ENCODE results near the gene C16orf46. TPM values are rescaled to one million over a fixed set of nuclear protein-coding genes. Genes with fewer than 3 reads are reported as not detected.

Gene C16orf46
- total and polyA plus RNA-seq, 10 donors = 0.24 to 1.1 (median 0.64) TPM; not detected in 4

DNA sequence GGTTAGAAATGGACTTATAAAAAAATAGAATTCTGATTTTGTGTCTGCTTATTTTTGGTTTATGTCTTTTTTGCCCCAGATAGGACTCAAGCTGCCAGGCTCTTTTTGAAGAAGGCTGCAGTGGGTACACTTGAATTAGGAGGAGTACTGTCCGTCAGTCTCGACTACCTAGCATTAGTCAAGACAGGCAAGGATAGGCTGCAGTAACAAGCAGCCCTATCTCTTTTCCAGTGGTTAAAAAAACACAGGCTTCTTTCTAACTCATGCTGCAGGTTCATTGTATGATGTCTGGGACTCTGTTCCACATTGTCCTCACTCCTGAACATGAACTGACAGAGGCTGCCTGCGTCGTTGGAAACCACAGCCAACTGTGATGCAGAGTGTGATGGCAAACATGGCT lies 8.0 kb downstream of the C16orf46 start:
- no peak for DNase-seq
- H3K4me3 ChIP-seq = no peak overlapping the region
- H3K27ac ChIP-seq = no peak overlapping the region
- 90 to 96% (median 94%) methylated on average over 4 of the region's 4 CpGs for WGBS, 5 donors
- no peaks in the 10 kb centered on the region for H3K36me3 ChIP-seq
- H3K4me1 ChIP-seq = no peaks in the 10 kb centered on the region
- H3K9me3 ChIP-seq = no peaks in the 10 kb centered on the region
- TF ChIP-seq POLR2A (IDR thresholded peaks at IDR 0.05) (no peak), POLR2AphosphoS5 (IDR thresholded peaks at IDR 0.05) (no peak)
- TF ChIP-seq, protein P1, sequence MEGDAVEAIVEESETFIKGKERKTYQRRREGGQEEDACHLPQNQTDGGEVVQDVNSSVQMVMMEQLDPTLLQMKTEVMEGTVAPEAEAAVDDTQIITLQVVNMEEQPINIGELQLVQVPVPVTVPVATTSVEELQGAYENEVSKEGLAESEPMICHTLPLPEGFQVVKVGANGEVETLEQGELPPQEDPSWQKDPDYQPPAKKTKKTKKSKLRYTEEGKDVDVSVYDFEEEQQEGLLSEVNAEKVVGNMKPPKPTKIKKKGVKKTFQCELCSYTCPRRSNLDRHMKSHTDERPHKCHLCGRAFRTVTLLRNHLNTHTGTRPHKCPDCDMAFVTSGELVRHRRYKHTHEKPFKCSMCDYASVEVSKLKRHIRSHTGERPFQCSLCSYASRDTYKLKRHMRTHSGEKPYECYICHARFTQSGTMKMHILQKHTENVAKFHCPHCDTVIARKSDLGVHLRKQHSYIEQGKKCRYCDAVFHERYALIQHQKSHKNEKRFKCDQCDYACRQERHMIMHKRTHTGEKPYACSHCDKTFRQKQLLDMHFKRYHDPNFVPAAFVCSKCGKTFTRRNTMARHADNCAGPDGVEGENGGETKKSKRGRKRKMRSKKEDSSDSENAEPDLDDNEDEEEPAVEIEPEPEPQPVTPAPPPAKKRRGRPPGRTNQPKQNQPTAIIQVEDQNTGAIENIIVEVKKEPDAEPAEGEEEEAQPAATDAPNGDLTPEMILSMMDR (IDR thresholded peaks at IDR 0.05 in 8 of 11, conservative IDR thresholded peaks at IDR 0.05 in 3 of 11) = no peak
- intact Hi-C loops (cut with DNase I; ENCODE audit: low total_unique reads) = no loop called here
- H3K27me3 ChIP-seq (replicated peaks in 1 of 7) = no peaks in the 10 kb centered on the region

DNA sequence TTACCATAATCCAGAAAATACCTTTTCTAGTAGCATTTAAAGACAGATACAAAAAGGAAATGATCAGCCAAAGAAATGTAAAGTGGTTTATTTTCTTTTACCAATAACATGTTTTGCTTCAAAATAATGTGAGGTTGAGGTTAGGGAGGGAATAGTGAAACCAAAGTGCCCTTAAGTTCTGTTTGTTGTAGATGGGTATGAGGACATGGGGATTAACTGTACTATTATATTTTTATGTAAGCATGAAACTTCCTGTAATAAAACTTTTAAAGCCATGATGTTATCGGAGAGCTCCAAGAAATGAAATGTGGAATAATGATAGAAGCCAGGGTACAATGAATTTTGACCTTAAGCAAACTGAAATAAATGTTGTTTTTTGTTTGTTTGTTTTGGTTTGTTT lies 9.9 kb downstream of the C16orf46 start:
- intact Hi-C loops (cut with DNase I; ENCODE audit: low total_unique reads) = no loop called here
- TF ChIP-seq POLR2A (IDR thresholded peaks at IDR 0.05) = no peak
- TF ChIP-seq, protein P1 (IDR thresholded peaks at IDR 0.05 in 8 of 11, conservative IDR thresholded peaks at IDR 0.05 in 3 of 11) = no peak
- no peak for TF ChIP-seq POLR2AphosphoS5 (IDR thresholded peaks at IDR 0.05)
- Histone ChIP-seq H3K4me3 (no peak overlapping the region), H3K9me3 (no peaks in the 10 kb centered on the region), H3K27ac (no peak overlapping the region), H3K4me1 (no peaks in the 10 kb centered on the region), H3K36me3 (no peaks in the 10 kb centered on the region), H3K27me3 (replicated peaks in 1 of 7) (no peaks in the 10 kb centered on the region)
- WGBS, 5 donors = 79 to 90% (median 88%) methylated on average over 1 of the region's 1 CpG
- DNase-seq = no peak

DNA sequence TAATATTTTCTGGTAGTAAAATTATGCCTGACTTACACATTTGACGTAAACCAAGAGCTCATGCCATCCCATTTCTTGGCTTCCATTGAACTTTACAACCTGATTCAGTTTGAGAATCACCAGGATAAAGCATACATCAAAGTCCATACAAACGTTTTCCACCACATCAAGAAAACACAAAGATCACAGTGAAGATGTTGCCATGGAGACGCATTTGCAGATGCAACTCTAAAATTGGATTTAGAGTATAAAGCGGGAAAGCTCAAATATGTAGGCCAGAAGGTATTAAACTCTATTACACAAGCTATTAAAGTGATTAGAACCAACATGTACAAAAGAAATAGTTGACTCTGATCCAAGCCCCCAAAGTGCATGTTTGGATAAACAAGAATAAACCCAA lies 10.4 kb downstream of the C16orf46 start:
- Histone ChIP-seq H3K4me3 (no peak overlapping the region), H3K36me3 (no peaks in the 10 kb centered on the region), H3K4me1 (no peaks in the 10 kb centered on the region), H3K27me3 (replicated peaks in 1 of 7) (no peaks in the 10 kb centered on the region), H3K27ac (no peak overlapping the region), H3K9me3 (no peaks in the 10 kb centered on the region)
- TF ChIP-seq POLR2AphosphoS5 (IDR thresholded peaks at IDR 0.05) = no peak
- TF ChIP-seq, protein P1 (IDR thresholded peaks at IDR 0.05 in 8 of 11, conservative IDR thresholded peaks at IDR 0.05 in 3 of 11) = no peak
- no peak for TF ChIP-seq POLR2A (IDR thresholded peaks at IDR 0.05)
- intact Hi-C loops (cut with DNase I; ENCODE audit: low total_unique reads) = no loop called here
- no peak for DNase-seq
- 72 to 79% (median 77%) methylated on average over 4 of the region's 4 CpGs for WGBS, 5 donors

DNA sequence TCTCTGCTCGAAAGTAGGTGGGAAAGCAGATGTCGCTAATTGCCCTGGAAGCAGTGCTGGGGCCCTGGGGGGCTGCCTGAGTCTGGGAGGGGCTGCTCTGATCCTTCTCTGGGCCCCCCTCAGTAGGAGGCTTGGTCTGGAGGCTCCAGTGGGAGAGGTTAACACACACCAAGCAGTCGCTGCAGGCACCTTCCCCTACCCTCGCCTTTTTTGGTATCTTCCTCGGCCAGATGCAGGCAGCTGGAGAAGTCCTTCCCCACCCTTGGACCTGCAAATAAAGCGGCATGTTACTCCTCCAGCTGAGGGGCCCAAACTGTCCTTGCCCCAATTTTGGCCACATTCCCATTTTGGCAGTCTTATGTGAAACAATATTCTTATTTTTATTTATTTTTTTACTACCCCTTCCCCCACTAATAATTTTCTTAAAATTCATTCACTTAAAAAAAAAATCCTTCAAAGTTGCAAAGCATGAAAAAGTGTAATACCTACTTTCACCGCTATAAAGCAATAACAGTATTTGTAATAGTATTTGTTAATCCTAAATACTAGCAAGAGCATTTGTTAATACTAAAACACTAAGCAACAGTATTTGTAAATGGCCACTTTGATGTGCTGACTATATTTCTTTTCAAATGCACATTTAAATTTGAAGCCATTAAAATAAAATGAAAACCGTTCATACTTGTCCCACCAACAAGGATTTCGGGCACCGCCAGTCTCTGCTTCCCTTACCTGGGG lies 15.0 kb downstream of the C16orf46 start:
- DNase-seq = no peak
- Histone ChIP-seq H3K9me3 (no peaks in the 10 kb centered on the region), H3K27me3 (replicated peaks in 1 of 7) (no peaks in the 10 kb centered on the region), H3K4me1 (no peaks in the 10 kb centered on the region), H3K36me3 (no peaks in the 10 kb centered on the region), H3K4me3 (no peak overlapping the region), H3K27ac (no peak overlapping the region)
- intact Hi-C loops (cut with DNase I; ENCODE audit: low total_unique reads) = no loop called here
- TF ChIP-seq POLR2A (IDR thresholded peaks at IDR 0.05) (no peak), POLR2AphosphoS5 (IDR thresholded peaks at IDR 0.05) (no peak)
- TF ChIP-seq, protein P1 (IDR thresholded peaks at IDR 0.05 in 8 of 11, conservative IDR thresholded peaks at IDR 0.05 in 3 of 11) = no peak
- WGBS, 5 donors = 89 to 93% (median 92%) methylated on average over 10 of the region's 10 CpGs

Measured in spleen (tissue), 11 donors.